Gastroesophageal sphincter (tissue), 4 donors: ENCODE results near the gene GP1BB. TPM values are rescaled to one million over a fixed set of nuclear protein-coding genes. Genes with fewer than 3 reads are reported as not detected.

Source experiments
- ATAC-seq: fragments of 150-250 bp; one replicate; pipeline ENCODE4 v1.9.1; 2016; ENCODE audit warnings: mild to moderate bottlenecking, moderate library complexity
- H3K27ac ChIP-seq, 4 donors: fragments of 200-600 bp; sonication (generic) in 3 of 4; 1 replicate in 3 of 4; 2 replicates in 1 of 4; pipeline ENCODE4 v1.5.1; 2016 to 2019
- H3K27me3 ChIP-seq: fragments of 200-600 bp; sonication (generic); one replicate; pipeline ENCODE4 v1.5.1; 2019
- H3K36me3 ChIP-seq, 2 donors: fragments of 200-600 bp; sonication (generic); one replicate each; pipeline ENCODE4 v1.5.1; 2019; ENCODE audit warnings: control low read depth in 1 of 2
- H3K4me1 ChIP-seq, 3 donors: fragments of 200-600 bp; sonication (generic); 1 replicate in 2 of 3; 2 replicates in 1 of 3; pipeline ENCODE4 v1.5.1; 2016 to 2019; ENCODE audit warnings: control low read depth in 2 of 3
- H3K4me3 ChIP-seq, 2 donors: fragments of 200-600 bp; sonication (generic); one replicate each; pipeline ENCODE4 v1.5.1; 2019; ENCODE audit warnings: mild to moderate bottlenecking in 1 of 2, moderate library complexity in 1 of 2
- H3K9me3 ChIP-seq, 3 donors: fragments of 200-600 bp; sonication (generic); one replicate each; pipeline ENCODE4 v1.5.1; 2017 to 2019; ENCODE audit warnings: control low read depth in 2 of 3
- EP300 ChIP-seq: sonication (generic); formaldehyde crosslinking; IDR thresholded peaks from one replicate; pipeline ENCODE4 v1.6.1; 2017; ENCODE audit warnings: antibody characterized with exemption, mild to moderate bottlenecking
- POLR2A ChIP-seq, 2 donors: fragments of 450-650 bp; IDR thresholded peaks; one replicate each; pipeline ENCODE4 v1.6.1; 2017; ENCODE audit warnings: antibody characterized with exemption in 2 of 2, mild to moderate bottlenecking in 2 of 2, moderate library complexity in 1 of 2
- POLR2AphosphoS5 ChIP-seq: sonication (generic); formaldehyde crosslinking; IDR thresholded peaks from one replicate; pipeline ENCODE4 v1.6.1; 2017; ENCODE audit warnings: antibody characterized with exemption
- WGBS, 2 donors: methylation state at CpG; one replicate each; pipeline ENCODE4 v1.1.5; 2018; ENCODE audit warnings: low coverage in 1 of 2; 5-methylcytosine and 5-hydroxymethylcytosine counted together
- total RNA-seq, 4 donors: library from RNA; depleted of rRNA; stranded (reverse); fragments of >200 nt; gene quantifications; one replicate each; pipeline ENCODE4 v1.1.0, GENCODE V29; 2016
- TF ChIP-seq, protein P1 (sequence below), 4 experiments: fragments of 200-600 bp in 2 of 4; fragments of 450-650 bp in 2 of 4; sonication (generic) in 1 of 4; IDR thresholded peaks; one replicate each; pipeline ENCODE4 v1.5.1; 2017 to 2019; ENCODE audit warnings: antibody characterized with exemption in 4 of 4, mild to moderate bottlenecking in 2 of 4, moderate library complexity in 2 of 4

GP1BB gene
- total RNA-seq, 4 donors from 2014 or later = 2.0 to 12.5 (median 5.6) TPM

- Histone ChIP-seq H3K27me3 (peaks cover 39% of the 10 kb centered on the region), H3K4me1 (no peaks in the 10 kb centered on the region), H3K4me3 (no peak overlapping the region), H3K27ac (no peak overlapping the region), H3K9me3 (no peaks in the 10 kb centered on the region), H3K36me3 (no peaks in the 10 kb centered on the region)
- no peak for TF ChIP-seq POLR2AphosphoS5
- WGBS, 2 donors = 64% methylated on average over 4 of the region's 7 CpGs; no CpG with 5 or more reads in 1 of the 2 donors
- no peak for ATAC-seq
Measured at GRCh38 chr22:19739911-19740449, 16.6 kb downstream of the GP1BB start.

GRCh38 chr22:19740586-19740985 lies 17.2 kb downstream of the GP1BB start:
- no peak overlapping the region for H3K4me3 ChIP-seq
- no CpG with 5 or more reads among the region's 15 CpGs for WGBS, 2 donors
- H3K36me3 ChIP-seq = no peaks in the 10 kb centered on the region
- ATAC-seq = no peak
- H3K27ac ChIP-seq = no peak overlapping the region
- peaks cover 37% of the 10 kb centered on the region for H3K27me3 ChIP-seq
- no peaks in the 10 kb centered on the region for H3K9me3 ChIP-seq
- H3K4me1 ChIP-seq = peaks cover 0 to 5% (median 0%) of the 10 kb centered on the region in 3 donors
- TF ChIP-seq, protein P1, sequence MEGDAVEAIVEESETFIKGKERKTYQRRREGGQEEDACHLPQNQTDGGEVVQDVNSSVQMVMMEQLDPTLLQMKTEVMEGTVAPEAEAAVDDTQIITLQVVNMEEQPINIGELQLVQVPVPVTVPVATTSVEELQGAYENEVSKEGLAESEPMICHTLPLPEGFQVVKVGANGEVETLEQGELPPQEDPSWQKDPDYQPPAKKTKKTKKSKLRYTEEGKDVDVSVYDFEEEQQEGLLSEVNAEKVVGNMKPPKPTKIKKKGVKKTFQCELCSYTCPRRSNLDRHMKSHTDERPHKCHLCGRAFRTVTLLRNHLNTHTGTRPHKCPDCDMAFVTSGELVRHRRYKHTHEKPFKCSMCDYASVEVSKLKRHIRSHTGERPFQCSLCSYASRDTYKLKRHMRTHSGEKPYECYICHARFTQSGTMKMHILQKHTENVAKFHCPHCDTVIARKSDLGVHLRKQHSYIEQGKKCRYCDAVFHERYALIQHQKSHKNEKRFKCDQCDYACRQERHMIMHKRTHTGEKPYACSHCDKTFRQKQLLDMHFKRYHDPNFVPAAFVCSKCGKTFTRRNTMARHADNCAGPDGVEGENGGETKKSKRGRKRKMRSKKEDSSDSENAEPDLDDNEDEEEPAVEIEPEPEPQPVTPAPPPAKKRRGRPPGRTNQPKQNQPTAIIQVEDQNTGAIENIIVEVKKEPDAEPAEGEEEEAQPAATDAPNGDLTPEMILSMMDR (IDR thresholded peaks at IDR 0.05) = no peak
- TF ChIP-seq POLR2A (IDR thresholded peaks at IDR 0.05) (no peak), POLR2AphosphoS5 (no peak), EP300 (no peak)

DNA sequence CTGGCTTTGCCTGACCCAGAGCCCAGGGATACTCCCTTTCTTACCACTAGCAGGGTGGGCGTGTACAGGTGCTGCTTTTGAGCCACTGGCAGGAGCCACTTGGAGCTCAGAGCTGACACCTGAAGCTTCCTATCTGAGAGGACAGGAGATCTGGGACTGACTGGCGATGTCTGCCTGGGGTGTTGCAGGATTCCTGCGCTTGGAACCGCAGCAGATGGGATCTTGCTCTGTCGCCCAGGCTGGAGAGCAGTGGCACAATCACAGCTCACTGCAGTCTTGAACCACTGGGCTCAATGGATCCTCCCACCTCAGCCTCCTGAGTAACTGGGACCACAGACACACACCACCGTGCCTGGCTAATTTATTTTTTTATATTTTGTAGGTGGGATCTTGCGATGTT lies 17.7 kb downstream of the GP1BB start:
- ATAC-seq = no peak
- TF ChIP-seq POLR2AphosphoS5 = no peak
- TF ChIP-seq POLR2A (IDR thresholded peaks at IDR 0.05) = no peak
- no peak for TF ChIP-seq EP300
- H3K4me1 ChIP-seq = peaks cover 0 to 8% (median 0%) of the 10 kb centered on the region in 3 donors
- H3K4me3 ChIP-seq = no peak overlapping the region
- H3K36me3 ChIP-seq = no peaks in the 10 kb centered on the region
- 67 to 95% methylated on average over 1 to 2 of the region's 7 CpGs for WGBS, 2 donors
- no peak overlapping the region for H3K27ac ChIP-seq
- H3K9me3 ChIP-seq = no peaks in the 10 kb centered on the region
- peaks cover 32% of the 10 kb centered on the region for H3K27me3 ChIP-seq

GRCh38 chr22:19742160-19743066 lies 19.1 kb downstream of the GP1BB start:
- Histone ChIP-seq H3K36me3 (no peaks in the 10 kb centered on the region), H3K27ac (no peak overlapping the region), H3K4me3 (no peak overlapping the region), H3K27me3 (peaks cover 18% of the 10 kb centered on the region), H3K4me1 (peaks cover 0 to 8% (median 0%) of the 10 kb centered on the region in 3 donors), H3K9me3 (no peaks in the 10 kb centered on the region)
- no peak for ATAC-seq
- TF ChIP-seq, protein P1 (IDR thresholded peaks at IDR 0.05) = no peak
- TF ChIP-seq POLR2AphosphoS5 = no peak
- TF ChIP-seq POLR2A (IDR thresholded peaks at IDR 0.05) = no peak
- TF ChIP-seq EP300 = no peak
- WGBS, 2 donors = 100% methylated on average over 1 of the region's 21 CpGs; no CpG with 5 or more reads in 1 of the 2 donors

- WGBS, 2 donors = no CpG with 5 or more reads among the region's 6 CpGs
- no peak for ATAC-seq
- TF ChIP-seq EP300 (no peak), POLR2A (IDR thresholded peaks at IDR 0.05) (no peak), POLR2AphosphoS5 (no peak)
- TF ChIP-seq, protein P1 (IDR thresholded peaks at IDR 0.05) = no peak
- Histone ChIP-seq H3K36me3 (no peaks in the 10 kb centered on the region), H3K27ac (no peak overlapping the region), H3K27me3 (peaks cover 12% of the 10 kb centered on the region), H3K4me3 (no peak overlapping the region), H3K4me1 (peaks cover 0 to 8% (median 0%) of the 10 kb centered on the region in 3 donors), H3K9me3 (no peaks in the 10 kb centered on the region)
Measured at GRCh38 chr22:19743081-19743480, 19.7 kb downstream of the GP1BB start.
